Natural killer cell (primary cell): ENCODE measurements around the gene PLCD1. TPM values are rescaled to one million over a fixed set of nuclear protein-coding genes. Genes with fewer than 3 reads are reported as not detected.
"Not testable (repeated sequence)": the region's sequence is repeated elsewhere in the genome, so short reads cannot be mapped to it uniquely, and the experiment has no call there.

ENCODE experiments used
- ATAC-seq, 3 donors: fragments of 150-1000 bp in 2 of 3; fragments of 200-7000 bp in 1 of 3; cut with Tn5 transposase; 1 replicate in 1 of 3; 2 replicates in 2 of 3; pipeline ENCODE4 v1.10.0; 2021; ENCODE audit warnings: mild to moderate bottlenecking in 2 of 3, moderate library complexity in 2 of 3
- DNase-seq, 2 donors: peaks; one replicate each; pipeline versions ENCODE4 v3.0.0 to v3.0.0-alpha.2; 2013 to 2021; ENCODE audit warnings: mixed read lengths in 1 of 2
- H3K27ac ChIP-seq: one replicate; pipeline ENCODE4 v1.5.1; 2013; ENCODE audit warnings: mild to moderate bottlenecking, low read length
- H3K27me3 ChIP-seq: one replicate; pipeline ENCODE4 v1.6.1; 2013; ENCODE audit warnings: low read length; ENCODE audit not compliant: control insufficient read depth, insufficient read depth
- H3K36me3 ChIP-seq: one replicate; pipeline ENCODE4 v1.6.1; 2013; ENCODE audit warnings: low read length; ENCODE audit not compliant: control insufficient read depth, insufficient read depth
- H3K4me1 ChIP-seq: one replicate; pipeline ENCODE4 v1.6.1; 2013; ENCODE audit warnings: low read length; ENCODE audit not compliant: control insufficient read depth, insufficient read depth
- H3K4me3 ChIP-seq: one replicate; pipeline ENCODE4 v1.5.1; 2013; ENCODE audit warnings: low read length
- H3K9me3 ChIP-seq: one replicate; pipeline ENCODE4 v1.6.1; 2013; ENCODE audit warnings: low read length; ENCODE audit not compliant: control insufficient read depth, insufficient read depth
- H3K27ac Mint-ChIP-seq, 2 donors: one replicate each; pipeline ENCODE4 v1.8.0; 2022; ENCODE audit warnings: mild to moderate bottlenecking in 2 of 2, mixed read lengths in 2 of 2, moderate library complexity in 1 of 2
- H3K27me3 Mint-ChIP-seq, 2 donors: one replicate each; pipeline ENCODE4 v1.8.0; 2022; ENCODE audit warnings: low read depth in 2 of 2, mixed read lengths in 2 of 2
- H3K36me3 Mint-ChIP-seq: one replicate; pipeline ENCODE4 v1.8.0; 2022; ENCODE audit warnings: mixed read lengths
- H3K4me1 Mint-ChIP-seq, 2 donors: one replicate each; pipeline ENCODE4 v1.8.0; 2022; ENCODE audit warnings: mixed read lengths in 2 of 2
- H3K4me3 Mint-ChIP-seq: one replicate; pipeline ENCODE4 v1.8.0; 2022; ENCODE audit warnings: mild to moderate bottlenecking, moderate library complexity, mixed read lengths
- H3K9me3 Mint-ChIP-seq, 2 donors: one replicate each; pipeline ENCODE4 v1.8.0; 2022; ENCODE audit warnings: mixed read lengths in 2 of 2
- CTCF ChIP-seq: fragments of 200-600 bp; IDR thresholded peaks from one replicate; pipeline ENCODE4 v1.8.0; 2022; ENCODE audit warnings: antibody characterized with exemption
- WGBS: methylation state at CpG from one replicate; pipeline ENCODE4 v1.1.7; 2013; ENCODE audit warnings: missing lambda C conversion rate; ENCODE audit not compliant: insufficient coverage; 5-methylcytosine and 5-hydroxymethylcytosine counted together
- intact Hi-C: fragments of 100-400 bp; cut with micrococcal nuclease; formaldehyde crosslinking; loops from one replicate; pipeline ENCODE4 v1.14.2; 2022
- total RNA-seq, 4 donors: library from RNA; stranded (reverse); fragments of 120-200 nt in 1 of 4; gene quantifications; one replicate each; pipeline versions ENCODE4 v1.2.3 to v1.2.4, GENCODE V29; 2013 to 2022

PLCD1 gene
- total RNA-seq, 3 donors from 2014 or later (not counting 1 experiment from before 2014, with no cell fraction given): 27.7 to 38.1 (median 29.4) TPM

- H3K27me3 ChIP-seq: no peaks in the 10 kb centered on the region
- Mint-ChIP-seq H3K4me1 (peaks cover 10 to 11% of the 10 kb centered on the region in 2 donors), H3K27ac (no peak overlapping the region), H3K9me3 (no peaks in the 10 kb centered on the region), H3K27me3 (no peaks in the 10 kb centered on the region), H3K36me3 (no peaks in the 10 kb centered on the region), H3K4me3 (no peak overlapping the region)
- intact Hi-C loops: no loop called here
- no peak for DNase-seq
- H3K4me3 ChIP-seq: no peak overlapping the region
- TF ChIP-seq CTCF: no peak
- no peak for ATAC-seq
- 94% methylated on average over 15 of the region's 15 CpGs for WGBS
- H3K36me3 ChIP-seq: no peaks in the 10 kb centered on the region
- H3K4me1 ChIP-seq: peaks cover 7% of the 10 kb centered on the region
- no peaks in the 10 kb centered on the region for H3K9me3 ChIP-seq
- no peak overlapping the region for H3K27ac ChIP-seq
Observed at GRCh38 chr3:37988931-37989525, 40.4 kb downstream of the PLCD1 start.

- H3K27ac ChIP-seq, H3K27me3 Mint-ChIP-seq, H3K9me3 Mint-ChIP-seq, H3K27ac Mint-ChIP-seq, H3K36me3 ChIP-seq, H3K4me1 Mint-ChIP-seq, intact Hi-C loops, H3K27me3 ChIP-seq, H3K36me3 Mint-ChIP-seq, H3K4me1 ChIP-seq, H3K4me3 Mint-ChIP-seq, H3K9me3 ChIP-seq, DNase-seq, H3K4me3 ChIP-seq, ATAC-seq: not testable (repeated sequence)
- 93% methylated on average over 10 of the region's 10 CpGs for WGBS
Observed at GRCh38 chr3:37988376-37988775, 41.1 kb downstream of the PLCD1 start.

- no peak overlapping the region for H3K27ac ChIP-seq
- no peaks in the 10 kb centered on the region for H3K36me3 Mint-ChIP-seq
Observed at GRCh38 chr3:37987751-37988179, 41.7 kb downstream of the PLCD1 start.

GRCh38 chr3:37987315-37987697 lies 42.1 kb downstream of the PLCD1 start:
- Mint-ChIP-seq H3K36me3 (no peaks in the 10 kb centered on the region), H3K4me3 (no peak overlapping the region), H3K4me1 (no peaks in the 10 kb centered on the region), H3K27ac (no peak overlapping the region), H3K9me3 (no peaks in the 10 kb centered on the region), H3K27me3 (no peaks in the 10 kb centered on the region)
- DNase-seq: no peak
- WGBS: 88% methylated on average over 2 of the region's 2 CpGs
- H3K27me3 ChIP-seq: no peaks in the 10 kb centered on the region
- no peaks in the 10 kb centered on the region for H3K4me1 ChIP-seq
- no peak for TF ChIP-seq CTCF
- no peaks in the 10 kb centered on the region for H3K36me3 ChIP-seq
- H3K27ac ChIP-seq: no peak overlapping the region
- intact Hi-C loops: no loop called here
- no peaks in the 10 kb centered on the region for H3K9me3 ChIP-seq
- no peak for ATAC-seq
- H3K4me3 ChIP-seq: no peak overlapping the region

More at GRCh38 chr3:37987751-37988179, 41.7 kb downstream of the PLCD1 start:
- ATAC-seq (no peak), DNase-seq (no peak)
- 87% methylated on average over 7 of the region's 7 CpGs for WGBS
- Mint-ChIP-seq H3K4me3 (no peak overlapping the region), H3K4me1 (no peaks in the 10 kb centered on the region), H3K27me3 (no peaks in the 10 kb centered on the region), H3K27ac (no peak overlapping the region), H3K9me3 (no peaks in the 10 kb centered on the region)
- no peak overlapping the region for H3K4me3 ChIP-seq
- no peaks in the 10 kb centered on the region for H3K27me3 ChIP-seq
- H3K9me3 ChIP-seq: no peaks in the 10 kb centered on the region
- H3K36me3 ChIP-seq: no peaks in the 10 kb centered on the region
- intact Hi-C loops: no loop called here
- TF ChIP-seq CTCF: no peak
- H3K4me1 ChIP-seq: no peaks in the 10 kb centered on the region
